SK-N-MC (cell line): ENCODE results near the gene ZNF423.

Source experiments
- DNase-seq: peaks from one replicate; pipeline ENCODE4 v3.0.0-alpha.2; 2011; ENCODE audit warnings: low read depth, low spot score
- H3K27ac ChIP-seq: fragments of 200-600 bp; sonication (generic); 2 replicates; pipeline ENCODE4 v1.5.1; 2016; ENCODE audit warnings: mixed run types
- H3K36me3 ChIP-seq: fragments of 200-600 bp; sonication (generic); 2 replicates; pipeline ENCODE4 v1.6.1; 2017; ENCODE audit warnings: antibody characterized with exemption, low read length, mixed read lengths; ENCODE audit not compliant: insufficient read depth
- H3K4me3 ChIP-seq: fragments of 200-600 bp; sonication (generic); 2 replicates; pipeline ENCODE4 v1.5.1; 2016
- H3K9ac ChIP-seq: fragments of 200-600 bp; sonication (generic); 2 replicates; pipeline ENCODE4 v1.8.0; 2017; ENCODE audit warnings: mixed run types, mixed read lengths; ENCODE audit not compliant: insufficient read length
- H3K9me3 ChIP-seq: fragments of 200-600 bp; sonication (generic); 2 replicates; pipeline ENCODE4 v1.6.1; 2017; ENCODE audit warnings: low read depth, mild to moderate bottlenecking, antibody characterized with exemption, low read length, moderate library complexity, mixed read lengths
- EZH2 ChIP-seq: fragments of 200-600 bp; sonication (generic); IDR thresholded peaks from one replicate; pipeline ENCODE4 v1.6.1; 2017; ENCODE audit warnings: antibody characterized with exemption
- FOXP2 ChIP-seq: optimal IDR thresholded peaks from 2 replicates; pipeline ENCODE3; 2011; ENCODE audit warnings: mild to moderate bottlenecking, moderate library complexity; ENCODE audit not compliant: insufficient read depth; ENCODE audit errors: extremely low read length, control extremely low read depth
- POLR2AphosphoS5 ChIP-seq: IDR thresholded peaks from 2 replicates; pipeline ENCODE4 v1.6.1; 2012; ENCODE audit warnings: mild to moderate bottlenecking, low read depth, low read length, borderline replicate concordance

ZNF423 gene

DNA sequence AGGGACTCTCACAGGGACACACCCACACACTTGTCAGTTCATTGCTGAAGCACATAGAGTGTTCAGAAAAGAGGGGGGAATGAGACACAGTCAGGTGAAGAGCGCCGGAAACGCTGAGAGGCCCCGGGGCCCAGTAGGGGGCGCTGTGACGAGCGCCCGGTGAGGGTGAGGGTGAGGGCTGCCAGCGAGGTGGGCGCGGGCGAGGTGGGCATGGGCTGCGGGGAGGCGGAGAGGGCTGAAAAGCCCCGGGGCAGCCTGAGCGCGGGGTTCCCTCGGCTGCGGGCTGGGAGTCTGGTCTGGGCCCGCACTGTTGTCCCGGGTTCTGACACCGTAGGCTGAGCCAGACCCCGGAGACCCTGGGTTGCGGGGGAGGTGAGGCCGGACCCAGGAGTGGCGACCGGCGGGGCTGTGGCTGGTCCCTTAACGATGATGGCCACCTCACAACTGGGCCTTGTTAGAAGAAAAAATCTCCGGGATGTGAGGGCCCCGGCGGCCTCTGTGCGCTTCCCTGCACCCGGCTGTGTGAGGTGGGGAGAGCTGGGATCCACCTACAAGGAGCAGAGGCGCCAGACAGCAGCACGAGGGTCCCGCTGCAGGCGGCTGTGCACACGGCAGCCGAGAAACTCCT lies 390.9 kb downstream of the ZNF423 start:
- TF ChIP-seq POLR2AphosphoS5 (no peak), FOXP2 (no peak), EZH2 (no peak)
- Histone ChIP-seq H3K36me3 (no peaks in the 10 kb centered on the region), H3K27ac (no peak overlapping the region), H3K4me3 (no peak overlapping the region), H3K9me3 (no peaks in the 10 kb centered on the region), H3K9ac (no peak overlapping the region)
- no peak for DNase-seq

DNA sequence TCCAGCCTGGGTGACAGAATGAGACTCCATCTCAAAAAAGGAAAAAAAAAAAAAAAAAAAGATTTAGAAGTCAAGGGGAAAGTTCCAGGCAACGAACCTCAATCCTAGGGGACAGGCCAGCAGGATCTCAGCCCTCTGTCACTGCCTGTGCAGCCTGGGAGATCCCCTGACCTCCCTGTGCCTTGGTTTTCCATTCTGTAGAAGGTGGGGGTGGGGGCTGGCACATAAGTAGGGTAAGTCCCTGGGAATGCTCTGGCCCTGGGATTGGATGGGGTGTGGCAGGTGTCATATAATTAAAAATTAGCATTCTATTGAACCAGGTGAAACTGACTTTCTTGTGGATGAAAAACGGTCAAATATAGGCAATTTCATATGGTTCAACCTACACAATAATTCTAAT lies 391.8 kb downstream of the ZNF423 start:
- Histone ChIP-seq H3K9me3 (no peaks in the 10 kb centered on the region), H3K9ac (no peak overlapping the region), H3K4me3 (no peak overlapping the region), H3K36me3 (no peaks in the 10 kb centered on the region), H3K27ac (no peak overlapping the region)
- no peak for TF ChIP-seq EZH2
- TF ChIP-seq FOXP2 = no peak
- TF ChIP-seq POLR2AphosphoS5 = no peak
- DNase-seq = no peak

DNA sequence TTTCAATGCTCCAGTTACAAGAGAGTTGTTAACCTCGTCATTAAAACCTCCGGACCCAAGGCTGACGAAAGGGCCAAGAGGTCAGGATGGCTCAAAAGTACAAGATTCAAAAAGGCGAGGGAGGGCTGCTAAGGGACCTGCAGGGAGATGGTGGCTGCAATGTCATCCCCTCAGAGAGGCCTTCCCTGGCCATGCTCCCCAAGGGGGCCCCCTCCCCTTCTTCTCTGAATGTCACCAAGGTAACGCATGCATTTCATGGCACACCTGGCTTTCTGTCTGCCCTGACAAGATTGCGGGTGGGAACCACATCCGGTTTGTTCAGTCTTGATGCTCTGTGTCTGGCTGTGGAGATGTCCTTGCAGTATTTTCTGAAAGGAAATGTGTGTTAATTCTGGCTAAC lies 392.4 kb downstream of the ZNF423 start:
- Histone ChIP-seq H3K27ac (no peak overlapping the region), H3K4me3 (no peak overlapping the region)
- DNase-seq = no peak

DNA sequence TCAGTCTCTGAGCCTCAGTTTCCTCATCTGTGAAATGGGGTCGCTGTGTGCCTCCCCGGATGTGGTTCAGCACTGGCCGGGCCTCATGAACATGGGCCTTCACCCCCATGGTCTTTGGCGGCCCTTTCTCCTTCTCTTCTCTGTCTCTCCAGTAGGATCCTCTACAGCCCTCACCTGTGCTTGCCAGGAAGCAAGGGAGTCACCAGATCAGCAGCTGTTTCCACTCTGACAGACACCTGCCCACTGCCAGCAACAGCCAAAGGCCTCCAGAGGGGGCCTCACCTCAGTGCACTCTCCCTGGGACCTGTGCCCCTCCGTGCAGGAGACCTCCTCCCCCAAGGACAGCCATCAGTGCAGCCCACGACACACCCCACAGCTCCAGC lies 392.9 kb downstream of the ZNF423 start:
- DNase-seq = no peak
- Histone ChIP-seq H3K9me3 (no peaks in the 10 kb centered on the region), H3K4me3 (no peak overlapping the region), H3K27ac (no peak overlapping the region), H3K36me3 (no peaks in the 10 kb centered on the region), H3K9ac (no peak overlapping the region)
- no peak for TF ChIP-seq FOXP2
- no peak for TF ChIP-seq EZH2
- TF ChIP-seq POLR2AphosphoS5 = no peak

More for the DNA sequence above, 392.4 kb downstream of the ZNF423 start:
- TF ChIP-seq FOXP2 (no peak), EZH2 (no peak), POLR2AphosphoS5 (no peak)
- H3K9ac ChIP-seq = no peak overlapping the region
- no peaks in the 10 kb centered on the region for H3K36me3 ChIP-seq
- no peaks in the 10 kb centered on the region for H3K9me3 ChIP-seq

DNA sequence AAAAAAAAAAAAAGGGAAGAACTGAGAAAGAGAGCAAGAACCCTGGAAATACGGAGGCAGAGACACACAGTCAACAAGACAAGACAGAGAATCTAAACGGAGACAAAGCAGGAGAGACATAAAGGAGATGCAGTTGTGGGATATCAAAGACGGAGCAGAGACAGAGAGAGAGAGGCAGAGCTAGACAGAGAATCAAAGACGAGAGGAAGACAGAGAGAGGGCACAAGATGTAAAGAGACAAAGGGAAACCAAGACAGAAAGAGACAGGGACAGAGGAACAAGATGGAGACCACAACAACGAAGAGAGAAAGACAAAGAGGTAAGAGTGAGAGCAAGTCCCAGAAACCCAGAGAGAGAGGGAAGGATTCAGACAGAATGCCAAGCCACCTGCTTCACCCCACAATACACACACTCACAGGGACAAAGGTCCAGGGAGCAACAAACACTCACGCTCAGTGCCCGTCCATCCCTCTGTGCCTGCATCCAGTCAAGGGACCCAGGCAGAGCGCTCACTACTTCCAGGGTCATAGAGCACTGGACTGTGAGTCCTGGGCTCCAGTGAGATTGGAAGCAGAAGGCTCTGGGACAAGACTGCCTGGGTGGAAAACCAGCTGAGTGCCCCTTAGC lies 393.4 kb downstream of the ZNF423 start:
- no peak overlapping the region for H3K4me3 ChIP-seq
- no peak overlapping the region for H3K9ac ChIP-seq

DNA sequence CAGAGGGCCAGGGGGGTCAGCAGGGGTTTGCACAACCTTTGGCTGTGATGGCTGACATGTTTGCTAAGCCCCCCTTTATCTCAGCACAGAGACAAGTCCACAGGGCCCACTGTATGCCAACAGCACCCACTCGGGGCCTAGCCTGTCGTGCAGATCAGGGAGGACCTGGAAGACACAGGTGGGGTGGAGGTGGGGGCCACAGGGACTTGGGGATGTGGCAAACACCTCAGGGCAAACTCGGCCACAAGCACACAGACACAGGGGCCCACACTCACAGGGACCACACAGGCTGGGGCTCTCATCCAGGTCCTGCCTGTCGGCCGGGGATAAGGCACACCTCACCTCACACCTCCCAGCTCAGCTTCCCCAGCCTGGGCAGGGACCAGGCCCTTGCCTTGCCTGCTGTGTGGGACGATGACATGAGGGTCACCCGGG lies 394.4 kb downstream of the ZNF423 start:
- Histone ChIP-seq H3K27ac (no peak overlapping the region), H3K9ac (no peak overlapping the region)
- no peak for DNase-seq

More for the DNA sequence above, 393.4 kb downstream of the ZNF423 start:
- DNase-seq = no peak
- Histone ChIP-seq H3K36me3 (no peaks in the 10 kb centered on the region), H3K9me3 (no peaks in the 10 kb centered on the region), H3K27ac (no peak overlapping the region)
- no peak for TF ChIP-seq POLR2AphosphoS5
- no peak for TF ChIP-seq FOXP2
- no peak for TF ChIP-seq EZH2

DNA sequence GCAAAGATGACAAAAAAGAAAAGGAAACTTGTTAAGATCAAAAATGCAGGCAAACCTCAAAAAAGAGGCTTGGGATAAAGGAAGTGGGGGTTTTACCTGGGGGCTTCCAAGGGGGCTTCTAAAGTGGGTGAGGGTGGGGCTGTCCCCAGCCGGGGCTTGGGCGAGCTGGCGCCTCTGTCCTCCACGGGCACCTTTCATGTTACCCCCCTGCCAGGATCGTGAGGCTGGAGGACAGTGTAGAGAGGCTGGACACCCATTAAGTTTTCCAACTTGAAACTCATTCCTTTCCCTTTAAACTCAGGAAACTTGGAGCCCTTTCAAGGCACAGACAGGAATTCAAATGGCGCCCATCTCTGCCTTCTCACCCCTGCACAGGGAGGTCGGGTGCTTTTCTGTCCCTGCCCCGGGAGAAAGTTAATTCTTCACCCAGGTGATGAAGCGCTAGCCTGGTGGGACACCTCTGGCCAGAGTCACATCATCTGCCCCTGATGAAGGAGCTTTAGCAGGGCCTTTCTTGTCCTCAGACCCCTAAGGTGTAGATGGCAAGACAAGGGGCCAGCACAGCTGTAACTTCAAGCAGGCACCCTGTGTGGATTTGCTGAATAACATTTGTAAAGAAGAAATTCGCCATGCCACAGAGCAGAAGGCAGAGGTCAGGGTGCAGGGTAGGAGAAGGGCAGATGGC lies 395.0 kb downstream of the ZNF423 start:
- TF ChIP-seq EZH2 = no peak
- no peak for TF ChIP-seq FOXP2
- no peak for TF ChIP-seq POLR2AphosphoS5
- H3K4me3 ChIP-seq = no peak overlapping the region
- no peak overlapping the region for H3K9ac ChIP-seq
- no peak overlapping the region for H3K27ac ChIP-seq
- no peak for DNase-seq
- no peaks in the 10 kb centered on the region for H3K36me3 ChIP-seq
- no peaks in the 10 kb centered on the region for H3K9me3 ChIP-seq

More for the DNA sequence above, 394.4 kb downstream of the ZNF423 start:
- TF ChIP-seq POLR2AphosphoS5 (no peak), EZH2 (no peak), FOXP2 (no peak)
- Histone ChIP-seq H3K36me3 (no peaks in the 10 kb centered on the region), H3K4me3 (no peak overlapping the region), H3K9me3 (no peaks in the 10 kb centered on the region)

DNA sequence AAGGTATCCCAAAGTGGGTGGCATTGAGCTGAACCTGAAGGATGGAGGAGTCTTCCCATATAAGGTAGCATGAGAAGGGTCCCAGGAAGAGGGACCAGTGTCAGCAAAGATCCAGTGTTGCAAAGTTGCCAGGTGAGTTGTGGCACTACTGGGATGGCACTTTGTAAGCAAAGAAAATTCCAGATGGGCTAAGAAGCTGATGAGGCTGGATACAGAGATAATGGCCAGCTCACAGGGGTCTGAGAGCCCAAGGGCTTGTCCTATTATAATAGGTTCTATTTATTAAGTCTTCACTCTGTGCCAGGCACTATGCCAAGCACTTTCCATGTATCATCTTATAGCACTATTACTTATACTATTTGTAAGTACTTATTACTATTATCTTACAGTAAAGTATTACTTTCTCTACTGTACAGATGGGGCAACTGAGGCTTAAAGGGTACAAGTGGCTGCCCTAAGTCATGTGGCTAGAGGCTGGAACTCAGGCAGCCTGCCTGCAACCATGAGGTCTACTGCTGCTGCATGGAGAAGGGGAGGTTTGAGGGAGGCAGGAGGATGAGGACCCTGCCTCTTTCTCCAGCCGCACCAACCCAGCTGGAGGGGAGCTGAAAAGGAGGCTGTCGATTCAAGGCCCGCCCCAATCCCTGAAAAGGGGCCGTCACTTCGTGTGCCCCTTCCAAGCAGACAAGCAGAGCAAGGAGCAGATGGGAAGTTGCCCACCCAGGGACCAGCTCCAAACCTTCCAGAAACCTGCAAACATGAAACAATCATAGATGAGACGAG lies 395.8 kb downstream of the ZNF423 start:
- Histone ChIP-seq H3K9ac (no peak overlapping the region), H3K36me3 (no peaks in the 10 kb centered on the region), H3K9me3 (no peaks in the 10 kb centered on the region), H3K4me3 (no peak overlapping the region), H3K27ac (no peak overlapping the region)
- no peak for TF ChIP-seq FOXP2
- TF ChIP-seq EZH2 = no peak
- TF ChIP-seq POLR2AphosphoS5 = no peak
- no peak for DNase-seq
